HEK293 (cell line): Measurements from ENCODE around the gene MSH6.

ENCODE experiments used
- CTCF ChIA-PET: fragments of 350-600 bp; formaldehyde crosslinking; extraction: SDS; loops from one replicate; lab custom pipeline; 2021; ENCODE audit warnings: antibody characterized with exemption; lab: Yijun Ruan, JAX
- POLR2A ChIA-PET: fragments of 300-600 bp; formaldehyde crosslinking; extraction: SDS; loops from one replicate; lab custom pipeline; 2020; ENCODE audit warnings: antibody characterized with exemption, inconsistent platforms; lab: Yijun Ruan, JAX
- H3K27ac ChIP-seq: fragments of 200-500 bp; sonication (Bioruptor generic); 2 replicates; pipeline ENCODE4 v1.5.1; 2014; ENCODE audit warnings: low read depth, low read length, control low read depth, inconsistent platforms; ENCODE audit errors: extremely low read depth
- H3K36me3 ChIP-seq, 2 experiments: fragments of 200-500 bp in 1 of 2; sonication (Bioruptor generic) in 1 of 2; 1 replicate in 1 of 2; 2 replicates in 1 of 2; pipeline ENCODE4 v1.5.1; 2014 to 2017; ENCODE audit warnings: inconsistent platforms in 2 of 2, low read length in 2 of 2; ENCODE audit not compliant: control insufficient read depth in 2 of 2, insufficient read depth in 1 of 2
- H3K4me1 ChIP-seq: fragments of 200-500 bp; sonication (Bioruptor generic); 2 replicates; pipeline ENCODE4 v1.5.1; 2014; ENCODE audit warnings: mild to moderate bottlenecking, low read length, inconsistent platforms; ENCODE audit not compliant: control insufficient read depth, insufficient read depth
- H3K4me3 ChIP-seq: 2 replicates; pipeline ENCODE4 v1.5.1; 2011; ENCODE audit warnings: low read depth, mild to moderate bottlenecking, control low read depth, low read length, moderate library complexity
- H3K9me3 ChIP-seq: fragments of 200-500 bp; sonication (Bioruptor generic); 2 replicates; pipeline ENCODE4 v1.5.1; 2014; ENCODE audit warnings: low read depth, low read length, inconsistent platforms; ENCODE audit not compliant: control insufficient read depth, insufficient read depth
- ELK4 ChIP-seq: IDR thresholded peaks from 2 replicates; pipeline ENCODE4 v1.6.1; 2011; ENCODE audit warnings: mild to moderate bottlenecking, low read depth, low read length, borderline replicate concordance
- GLI2 ChIP-seq: fragments of 450-650 bp; formaldehyde crosslinking; IDR thresholded peaks from 2 replicates; pipeline ENCODE4; 2017; ENCODE audit warnings: missing biosample characterization, missing genetic modification characterization, low read depth, borderline replicate concordance
- PRDM2 ChIP-seq: fragments of 450-650 bp; formaldehyde crosslinking; IDR thresholded peaks from 2 replicates; pipeline ENCODE4 v1.5.1; 2016; ENCODE audit warnings: missing biosample characterization, missing genetic modification characterization, borderline replicate concordance
- REST ChIP-seq: fragments of 450-650 bp; formaldehyde crosslinking; IDR thresholded peaks from 2 replicates; pipeline ENCODE4 v1.5.1; 2016; ENCODE audit warnings: missing biosample characterization, missing genetic modification characterization
- ZNF114 ChIP-seq: fragments of 450-650 bp; formaldehyde crosslinking; IDR thresholded peaks from 2 replicates; pipeline ENCODE4 v1.5.0; 2017; ENCODE audit warnings: missing biosample characterization, missing genetic modification characterization
- ZNF146 ChIP-seq: fragments of 450-650 bp; formaldehyde crosslinking; IDR thresholded peaks from 2 replicates; pipeline ENCODE4 v1.5.1; 2016; ENCODE audit warnings: missing biosample characterization, missing genetic modification characterization
- ZNF366 ChIP-seq: fragments of 450-650 bp; formaldehyde crosslinking; conservative IDR thresholded peaks from 2 replicates; pipeline ENCODE4 v1.5.1; 2016; ENCODE audit warnings: missing biosample characterization, missing genetic modification characterization
- ZNF394 ChIP-seq: fragments of 450-650 bp; formaldehyde crosslinking; IDR thresholded peaks from 2 replicates; pipeline ENCODE4 v1.5.1; 2016; ENCODE audit warnings: missing biosample characterization, missing genetic modification characterization, mild to moderate bottlenecking, moderate library complexity, borderline replicate concordance
- ZNF529 ChIP-seq: fragments of 450-650 bp; formaldehyde crosslinking; IDR thresholded peaks from 2 replicates; pipeline ENCODE4 v1.5.1; 2017; ENCODE audit warnings: missing genetic modification characterization, missing biosample characterization; ENCODE audit not compliant: insufficient replicate concordance
- ZNF530 ChIP-seq: fragments of 450-650 bp; formaldehyde crosslinking; IDR thresholded peaks from 2 replicates; pipeline ENCODE4 v1.5.1; 2016; ENCODE audit warnings: low read depth, missing biosample characterization, missing genetic modification characterization
- ZNF610 ChIP-seq: fragments of 450-650 bp; formaldehyde crosslinking; IDR thresholded peaks from 2 replicates; pipeline ENCODE4 v1.5.1; 2016; ENCODE audit warnings: missing biosample characterization, missing genetic modification characterization, borderline replicate concordance
- ZNF621 ChIP-seq: fragments of 450-650 bp; formaldehyde crosslinking; IDR thresholded peaks from 2 replicates; pipeline ENCODE4 v1.5.1; 2017; ENCODE audit warnings: missing biosample characterization, missing genetic modification characterization
- TF ChIP-seq, protein P1 (sequence below): fragments of 450-650 bp; formaldehyde crosslinking; IDR thresholded peaks from 2 replicates; pipeline ENCODE4 v1.5.1; 2016; ENCODE audit warnings: missing biosample characterization, missing genetic modification characterization

Gene MSH6

DNA sequence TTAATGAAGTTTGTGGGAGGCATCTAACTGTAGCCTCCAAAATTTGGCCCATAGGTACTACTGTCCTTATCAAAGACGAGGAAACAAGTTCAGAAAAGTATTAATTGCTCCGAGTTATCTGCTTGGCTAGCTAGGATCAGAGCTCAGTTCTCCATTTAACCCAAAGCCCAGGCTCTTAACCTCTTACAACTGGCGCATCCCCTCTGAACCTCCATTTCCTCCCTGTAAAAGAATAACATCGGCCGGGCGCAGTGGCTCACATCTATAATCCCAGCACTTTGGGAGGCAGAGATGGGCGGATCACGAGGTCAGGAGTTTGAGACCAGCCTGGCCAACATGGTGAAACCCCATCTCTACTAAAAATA, 3.5 kb upstream of the MSH6 start:
- Histone ChIP-seq H3K4me1 (peaks cover 3% of the 10 kb centered on the region; the same call in 1 of the 2 replicates), H3K36me3 (peaks cover 2% of the 10 kb centered on the region in 2 experiments; a peak in 2 of 3 replicates), H3K4me3 (no peak overlapping the region), H3K9me3 (no peaks in the 10 kb centered on the region), H3K27ac (no peak overlapping the region)
- POLR2A ChIA-PET, result no interaction called here
- CTCF ChIA-PET, result interaction anchor here (0.6 kb wide), 1 partner anchor 452 kb away, joined by 3 read pairs; no protein-coding TSS in a partner anchor
- TF ChIP-seq REST (no peak), PRDM2 (tag by site-specific recombination) (no peak), ZNF394 (no peak), ZNF366 (tag by site-specific recombination) (no peak), ZNF529 (tag by site-specific recombination) (no peak), ZNF610 (tag by site-specific recombination) (no peak), GLI2 (tag by site-specific recombination) (no peak), ZNF621 (no peak), ZNF530 (tag by site-specific recombination) (no peak), ZNF114 (tag by site-specific recombination) (no peak), ZNF146 (tag by site-specific recombination) (no peak), ELK4 (no peak)
- TF ChIP-seq, protein P1, sequence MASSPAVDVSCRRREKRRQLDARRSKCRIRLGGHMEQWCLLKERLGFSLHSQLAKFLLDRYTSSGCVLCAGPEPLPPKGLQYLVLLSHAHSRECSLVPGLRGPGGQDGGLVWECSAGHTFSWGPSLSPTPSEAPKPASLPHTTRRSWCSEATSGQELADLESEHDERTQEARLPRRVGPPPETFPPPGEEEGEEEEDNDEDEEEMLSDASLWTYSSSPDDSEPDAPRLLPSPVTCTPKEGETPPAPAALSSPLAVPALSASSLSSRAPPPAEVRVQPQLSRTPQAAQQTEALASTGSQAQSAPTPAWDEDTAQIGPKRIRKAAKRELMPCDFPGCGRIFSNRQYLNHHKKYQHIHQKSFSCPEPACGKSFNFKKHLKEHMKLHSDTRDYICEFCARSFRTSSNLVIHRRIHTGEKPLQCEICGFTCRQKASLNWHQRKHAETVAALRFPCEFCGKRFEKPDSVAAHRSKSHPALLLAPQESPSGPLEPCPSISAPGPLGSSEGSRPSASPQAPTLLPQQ (tag by site-specific recombination), result no peak
